Nephron (organoid): ENCODE measurements around the gene LSM2.
A peak's percentile ranks its signal among the peaks of the same experiment; 100 is the strongest.

ENCODE experiments used
- H3K27ac Mint-ChIP-seq, 3 experiments: 2 replicates each; pipeline ENCODE4 v1.8.0; 2020; ENCODE audit warnings: mixed read lengths in 3 of 3, mild to moderate bottlenecking in 2 of 3, moderate library complexity in 1 of 3
- H3K27me3 Mint-ChIP-seq: 2 replicates; pipeline ENCODE4 v1.8.0; 2021; ENCODE audit warnings: low read depth, mild to moderate bottlenecking, moderate library complexity, mixed read lengths
- H3K36me3 Mint-ChIP-seq: 2 replicates; pipeline ENCODE4 v1.8.0; 2020; ENCODE audit warnings: low read depth, mixed read lengths
- H3K4me1 Mint-ChIP-seq: 2 replicates; pipeline ENCODE4 v1.8.0; 2020; ENCODE audit warnings: mixed read lengths
- H3K4me3 Mint-ChIP-seq, 3 experiments: 2 replicates each; pipeline ENCODE4 v1.8.0; 2020; ENCODE audit warnings: mild to moderate bottlenecking in 3 of 3, mixed read lengths in 3 of 3, moderate library complexity in 2 of 3
- H3K9me3 Mint-ChIP-seq: 2 replicates; pipeline ENCODE4 v1.8.0; 2020; ENCODE audit warnings: mixed read lengths
- CTCF ChIP-seq, 3 experiments: fragments of 200-600 bp; sonication (generic); IDR thresholded peaks; one replicate each; pipeline ENCODE4 v1.5.0; 2021; ENCODE audit warnings: antibody characterized with exemption in 3 of 3; ENCODE audit not compliant: unreplicated experiment in 3 of 3

Gene LSM2

GRCh38 chr6:31799781-31800180 is 7.0 kb downstream of the LSM2 start:
- H3K36me3 Mint-ChIP-seq: peaks cover 9% of the 10 kb centered on the region
- H3K4me1 Mint-ChIP-seq: no peaks in the 10 kb centered on the region
- no peak overlapping the region for H3K4me3 Mint-ChIP-seq
- TF ChIP-seq CTCF (IDR thresholded peaks at IDR 0.05; ENCODE audit: unreplicated experiment in 3 of 3): no peak
- no peak overlapping the region for H3K27ac Mint-ChIP-seq
- no peaks in the 10 kb centered on the region for H3K27me3 Mint-ChIP-seq
- no peaks in the 10 kb centered on the region for H3K9me3 Mint-ChIP-seq

- Mint-ChIP-seq H3K27me3 (no peaks in the 10 kb centered on the region), H3K36me3 (peaks cover 4% of the 10 kb centered on the region), H3K4me3 (peak overlapping the region; percentile 23 to 71 (median 42)), H3K27ac (peak overlapping the region; percentile 54 to 74 (median 55)), H3K4me1 (peaks cover 10% of the 10 kb centered on the region), H3K9me3 (no peaks in the 10 kb centered on the region)
- TF ChIP-seq CTCF (IDR thresholded peaks at IDR 0.05; ENCODE audit: unreplicated experiment in 3 of 3): no peak
Measured at GRCh38 chr6:31797588-31797987, 9.2 kb downstream of the LSM2 start.

GRCh38 chr6:31796993-31797385 is 9.8 kb downstream of the LSM2 start:
- H3K27ac Mint-ChIP-seq: peak overlapping the region; percentile 54 to 74 (median 55)
- H3K4me3 Mint-ChIP-seq: peak overlapping the region; percentile 42 to 75 (median 60)
- no peak for TF ChIP-seq CTCF (IDR thresholded peaks at IDR 0.05; ENCODE audit: unreplicated experiment in 3 of 3)
- no peaks in the 10 kb centered on the region for H3K27me3 Mint-ChIP-seq
- H3K36me3 Mint-ChIP-seq: peaks cover 8% of the 10 kb centered on the region
- H3K4me1 Mint-ChIP-seq: peaks cover 16% of the 10 kb centered on the region
- H3K9me3 Mint-ChIP-seq: no peaks in the 10 kb centered on the region

- Mint-ChIP-seq H3K9me3 (no peaks in the 10 kb centered on the region), H3K27ac (peak within 1 kb of the TSS; percentile 99 to 100 (median 100)), H3K4me1 (peaks cover 23% of the 10 kb centered on the region), H3K27me3 (no peaks in the 10 kb centered on the region), H3K4me3 (peak within 1 kb of the TSS; percentile 94 to 100 (median 98)), H3K36me3 (peaks cover 12% of the 10 kb centered on the region)
- TF ChIP-seq CTCF (IDR thresholded peaks at IDR 0.05; ENCODE audit: unreplicated experiment in 3 of 3): peak; percentile 79 to 90 (median 81)
Measured at GRCh38 chr6:31795616-31796298, 11.0 kb downstream of the LSM2 start, which contains the start of gene VARS1. VARS1 (minus strand) TSS chr6:31795752; CDS start chr6:31795217, 535 bp downstream.

- H3K4me3 Mint-ChIP-seq: peak overlapping the region; percentile 94 to 100 (median 98)
- no peaks in the 10 kb centered on the region for H3K9me3 Mint-ChIP-seq
- H3K4me1 Mint-ChIP-seq: peaks cover 27% of the 10 kb centered on the region
- peak overlapping the region; percentile 99 to 100 (median 100) for H3K27ac Mint-ChIP-seq
- H3K27me3 Mint-ChIP-seq: no peaks in the 10 kb centered on the region
- H3K36me3 Mint-ChIP-seq: peaks cover 16% of the 10 kb centered on the region
- TF ChIP-seq CTCF (IDR thresholded peaks at IDR 0.05; ENCODE audit: unreplicated experiment in 3 of 3): no peak
Measured at GRCh38 chr6:31794866-31795615, 11.7 kb downstream of the LSM2 start.
